Fibroblast of mammary gland (primary cell): ENCODE measurements around the gene TMEM273.

Experiments used
- DNase-seq: peaks from one replicate; pipeline ENCODE4 v3.0.0-alpha.2; 2010; ENCODE audit warnings: low read depth
- H3K4me3 ChIP-seq: 2 replicates; pipeline ENCODE4 v1.5.1; 2011; ENCODE audit warnings: low read depth, mild to moderate bottlenecking, low read length, moderate library complexity; ENCODE audit not compliant: control insufficient read depth
- TF ChIP-seq, protein P1 (sequence below): conservative IDR thresholded peaks from 2 replicates; pipeline ENCODE4 v1.5.1; 2011; ENCODE audit warnings: low read depth, low read length, inconsistent platforms; ENCODE audit not compliant: control insufficient read depth, insufficient read depth

The TMEM273 gene

DNA sequence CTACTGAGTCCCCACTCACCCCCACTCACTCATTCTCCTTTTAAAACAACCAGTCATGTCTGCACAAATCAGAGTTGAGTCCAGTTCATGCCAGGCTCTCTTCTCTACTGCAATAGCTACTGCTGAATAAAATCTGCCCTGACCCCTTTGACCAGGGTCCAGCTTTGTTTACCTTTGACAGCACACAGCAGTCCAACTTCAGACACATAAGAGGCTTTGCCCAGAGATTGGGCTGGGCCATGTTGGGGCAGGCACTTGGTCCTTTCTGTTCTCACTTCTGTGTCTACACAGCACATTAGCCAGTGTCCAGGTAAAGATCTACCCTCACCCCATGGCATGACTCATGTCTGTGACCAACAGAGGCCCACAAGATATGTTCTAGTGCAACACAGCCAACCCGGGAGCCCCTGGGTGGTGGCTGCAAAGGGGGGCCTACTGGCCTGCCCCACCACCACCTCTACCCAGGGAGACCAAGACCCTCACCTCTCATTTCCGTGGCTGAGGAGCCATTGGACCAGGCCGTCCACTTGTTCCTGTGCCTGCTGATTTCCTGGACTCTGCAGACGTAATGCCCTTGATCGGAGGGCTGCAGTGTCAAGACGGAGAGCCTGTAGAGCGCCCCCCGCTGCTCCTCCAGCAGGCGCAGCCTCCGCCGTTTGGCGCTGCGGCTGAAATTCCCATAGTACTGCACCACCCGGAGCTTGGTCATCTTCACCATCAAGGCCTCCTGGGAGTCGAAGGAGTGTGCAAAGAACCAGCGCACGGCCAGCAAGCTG, 80.9 kb downstream of the TMEM273 start:
- H3K4me3 ChIP-seq, result no peak overlapping the region
- no peak for DNase-seq
- TF ChIP-seq, protein P1, sequence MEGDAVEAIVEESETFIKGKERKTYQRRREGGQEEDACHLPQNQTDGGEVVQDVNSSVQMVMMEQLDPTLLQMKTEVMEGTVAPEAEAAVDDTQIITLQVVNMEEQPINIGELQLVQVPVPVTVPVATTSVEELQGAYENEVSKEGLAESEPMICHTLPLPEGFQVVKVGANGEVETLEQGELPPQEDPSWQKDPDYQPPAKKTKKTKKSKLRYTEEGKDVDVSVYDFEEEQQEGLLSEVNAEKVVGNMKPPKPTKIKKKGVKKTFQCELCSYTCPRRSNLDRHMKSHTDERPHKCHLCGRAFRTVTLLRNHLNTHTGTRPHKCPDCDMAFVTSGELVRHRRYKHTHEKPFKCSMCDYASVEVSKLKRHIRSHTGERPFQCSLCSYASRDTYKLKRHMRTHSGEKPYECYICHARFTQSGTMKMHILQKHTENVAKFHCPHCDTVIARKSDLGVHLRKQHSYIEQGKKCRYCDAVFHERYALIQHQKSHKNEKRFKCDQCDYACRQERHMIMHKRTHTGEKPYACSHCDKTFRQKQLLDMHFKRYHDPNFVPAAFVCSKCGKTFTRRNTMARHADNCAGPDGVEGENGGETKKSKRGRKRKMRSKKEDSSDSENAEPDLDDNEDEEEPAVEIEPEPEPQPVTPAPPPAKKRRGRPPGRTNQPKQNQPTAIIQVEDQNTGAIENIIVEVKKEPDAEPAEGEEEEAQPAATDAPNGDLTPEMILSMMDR, result no peak

DNA sequence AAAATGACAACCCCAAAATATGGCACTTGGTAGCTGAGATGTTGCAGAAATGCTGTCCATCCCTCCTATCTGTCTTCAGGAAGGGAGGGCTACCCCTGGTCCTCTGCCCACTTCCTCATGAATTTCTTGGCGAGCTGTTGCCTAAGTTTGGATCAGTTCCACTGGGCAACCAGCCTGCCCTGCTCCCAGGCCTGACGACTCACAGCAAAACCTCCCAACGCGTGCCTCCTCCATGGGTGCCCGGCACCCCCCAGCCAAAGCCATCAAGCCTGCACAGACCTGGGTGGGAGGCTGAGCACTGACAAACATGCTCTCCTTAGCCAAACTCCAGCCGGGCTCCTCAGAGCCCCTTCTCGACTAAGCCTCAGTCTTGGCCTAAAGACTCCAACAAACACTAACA, 81.7 kb downstream of the TMEM273 start:
- TF ChIP-seq, protein P1, result no peak
- H3K4me3 ChIP-seq, result no peak overlapping the region
- DNase-seq, result no peak

DNA sequence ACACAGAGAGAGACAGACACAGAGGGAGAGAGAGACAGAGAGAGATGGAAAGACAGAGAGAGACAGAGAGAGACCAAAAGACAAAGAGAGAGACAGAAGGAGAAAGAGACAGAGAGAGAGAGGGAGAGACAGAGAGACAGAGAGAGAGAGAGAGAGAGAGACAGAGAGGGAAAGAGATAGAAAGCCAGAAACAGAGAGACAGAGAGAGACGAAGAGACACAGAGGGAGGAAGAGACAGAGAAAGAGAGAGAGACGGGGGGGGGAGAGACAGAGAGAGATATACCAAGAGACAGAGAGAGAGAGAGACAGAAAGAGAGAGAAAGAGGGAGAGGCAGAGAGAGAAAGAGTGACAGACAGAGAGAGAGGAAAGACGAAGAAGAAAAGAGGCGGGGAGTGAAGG, 83.1 kb downstream of the TMEM273 start:
- H3K4me3 ChIP-seq, result no peak overlapping the region
- DNase-seq, result no peak
- TF ChIP-seq, protein P1, result no peak
